Right lung (tissue), 5 donors: Measurements from ENCODE around the gene CTH. TPM values are rescaled to one million over a fixed set of nuclear protein-coding genes. Genes with fewer than 3 reads are reported as not detected.
A peak's percentile ranks its signal among the peaks of the same experiment; 100 is the strongest.
"Not testable (repeated sequence)": the region's sequence is repeated elsewhere in the genome, so short reads cannot be mapped to it uniquely, and the experiment has no call there.

Experiments used
- DNase-seq, 2 donors: peaks; one replicate each; pipeline ENCODE4 v3.0.0-alpha.2; 2013
- polyA plus RNA-seq, 5 donors: library from polyadenylated mRNA; unstranded; fragments of 120-200 nt; gene quantifications; one replicate each; pipeline versions ENCODE4 v1.2.1 to v1.2.3, GENCODE V29; 2013; ENCODE audit warnings: inconsistent platforms in 1 of 5, low replicate concordance in 1 of 5; ENCODE audit not compliant: insufficient read length in 5 of 5, insufficient read depth in 1 of 5

The CTH gene
- polyA plus RNA-seq, 5 donors = 6.8 to 8.6 (median 8.1) TPM

- no peak for DNase-seq
Measured at GRCh38 chr1:70403759-70404158, 7.3 kb upstream of the CTH start.

GRCh38 chr1:70405780-70406416 is 5.2 kb upstream of the CTH start:
- DNase-seq = peak; percentile 45 to 56

GRCh38 chr1:70409136-70409535 is 1.9 kb upstream of the CTH start:
- no peak for DNase-seq

DNA sequence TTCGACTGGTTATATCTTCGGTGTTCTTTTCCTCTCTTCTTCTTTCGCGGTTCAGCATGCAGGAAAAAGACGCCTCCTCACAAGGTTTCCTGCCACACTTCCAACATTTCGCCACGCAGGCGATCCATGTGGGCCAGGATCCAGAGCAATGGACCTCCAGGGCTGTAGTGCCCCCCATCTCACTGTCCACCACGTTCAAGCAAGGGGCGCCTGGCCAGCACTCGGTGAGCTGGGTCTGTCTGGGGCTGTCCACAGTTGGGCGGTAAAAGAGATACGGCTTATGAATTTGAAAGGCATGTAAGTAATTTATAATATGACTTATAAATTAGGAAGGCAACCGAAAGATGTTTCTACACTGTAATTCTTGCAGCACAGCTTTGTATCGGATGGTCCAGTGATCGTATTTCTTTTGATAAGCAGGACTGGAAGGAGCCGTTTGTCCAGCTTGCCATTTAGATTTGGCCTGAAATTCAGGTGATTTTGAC is 334 bp downstream of the CTH start:
- no peak for DNase-seq

- no peak for DNase-seq
Measured at GRCh38 chr1:70415882-70416281, 4.8 kb downstream of the CTH start.

GRCh38 chr1:70418973-70419734 is 8.1 kb downstream of the CTH start:
- not testable (repeated sequence) for DNase-seq

DNA sequence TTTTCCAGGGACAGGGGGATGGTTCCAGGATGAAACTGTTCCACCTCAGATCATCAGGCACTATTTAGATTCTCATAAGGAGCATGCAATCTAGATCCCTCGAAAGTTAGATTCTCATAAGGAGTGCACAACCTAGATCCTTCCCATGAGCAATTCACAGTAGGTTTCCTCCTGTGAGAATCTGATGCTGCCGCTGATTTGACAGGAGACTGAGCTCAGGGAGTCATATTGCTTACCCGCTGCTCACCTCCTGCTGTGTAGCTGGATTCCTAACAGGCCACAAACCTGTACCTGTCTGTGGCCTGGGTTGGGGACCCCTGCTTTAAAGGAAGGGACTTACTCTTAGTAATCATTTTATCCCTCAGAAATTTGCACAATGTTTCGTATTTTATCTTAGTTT is 9.3 kb downstream of the CTH start:
- no peak for DNase-seq

- DNase-seq = no peak
Measured at GRCh38 chr1:70426154-70427131, 15.4 kb downstream of the CTH start.

DNA sequence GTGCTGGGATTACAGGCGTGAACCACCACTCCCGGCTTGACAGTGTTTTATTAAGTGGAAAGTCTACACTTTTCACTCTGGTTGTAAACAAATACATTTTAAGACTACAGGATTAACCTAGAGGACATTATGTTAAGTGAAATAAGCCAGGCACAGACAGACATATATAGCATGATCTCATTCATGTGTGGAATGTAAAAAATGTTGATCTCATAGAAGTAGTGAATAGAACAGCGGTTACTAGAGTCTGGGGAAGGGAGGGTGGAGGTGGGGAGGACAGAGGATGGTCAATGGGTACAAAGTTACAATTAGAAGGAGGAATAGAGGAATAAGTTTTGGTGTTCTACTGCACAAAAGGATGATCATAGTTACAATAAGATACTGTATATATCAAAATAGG is 16.9 kb downstream of the CTH start:
- no peak for DNase-seq

DNA sequence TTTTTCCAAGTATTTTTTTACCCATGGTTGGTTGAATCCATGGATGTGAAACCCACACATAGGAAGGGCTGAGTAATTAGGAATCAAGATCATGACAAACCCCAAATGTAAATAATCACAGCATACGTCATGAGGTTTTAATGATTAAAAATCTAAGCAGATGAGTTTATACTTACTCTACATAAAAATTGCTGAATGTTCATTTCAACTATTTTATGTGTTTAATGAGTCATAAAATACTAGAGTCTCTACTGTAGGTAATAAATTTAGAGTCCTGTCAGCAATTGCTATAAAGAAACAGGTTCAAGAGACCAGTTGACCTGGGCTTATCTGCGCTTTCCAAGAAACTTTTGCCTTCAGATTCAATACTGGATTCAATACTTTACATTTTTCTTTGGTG is 18.2 kb downstream of the CTH start:
- DNase-seq = no peak

DNA sequence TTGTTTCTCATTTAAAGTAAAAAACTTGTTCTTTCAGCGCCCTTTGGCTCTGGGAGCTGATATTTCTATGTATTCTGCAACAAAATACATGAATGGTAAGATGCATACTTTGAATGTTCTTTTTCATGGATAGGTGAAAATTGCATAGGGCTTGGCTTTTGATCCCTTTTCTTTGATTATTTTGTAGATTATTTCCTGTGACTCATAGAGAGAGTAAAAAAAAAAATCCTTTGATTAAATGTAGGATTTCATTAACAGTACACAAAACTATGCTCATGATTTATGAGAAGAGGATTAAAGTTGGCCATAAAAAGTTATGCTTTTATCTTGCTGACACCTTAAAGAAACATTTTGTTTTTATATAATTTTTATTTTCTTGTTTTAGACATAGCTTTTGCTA is 18.7 kb downstream of the CTH start:
- DNase-seq = no peak

DNA sequence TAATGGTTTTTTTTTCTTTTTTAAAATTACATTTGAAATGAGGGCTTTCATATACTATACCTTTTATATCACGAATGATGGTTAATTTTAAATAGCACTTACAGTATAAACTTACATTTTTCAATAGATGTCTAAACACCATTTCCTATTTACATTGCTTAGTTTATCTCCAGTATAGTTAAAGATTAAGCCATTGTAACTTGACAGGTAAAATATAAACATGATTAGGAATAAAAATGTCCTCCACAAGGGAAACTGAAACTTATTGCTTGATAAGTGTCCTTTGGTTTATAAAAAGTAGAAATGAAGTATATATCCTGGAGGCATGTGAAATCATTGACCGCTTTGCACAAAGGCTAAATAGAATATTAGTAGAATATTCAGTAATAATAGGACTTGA is 20.2 kb downstream of the CTH start:
- DNase-seq = no peak

- DNase-seq = no peak
Measured at GRCh38 chr1:70431874-70432273, 20.8 kb downstream of the CTH start.

DNA sequence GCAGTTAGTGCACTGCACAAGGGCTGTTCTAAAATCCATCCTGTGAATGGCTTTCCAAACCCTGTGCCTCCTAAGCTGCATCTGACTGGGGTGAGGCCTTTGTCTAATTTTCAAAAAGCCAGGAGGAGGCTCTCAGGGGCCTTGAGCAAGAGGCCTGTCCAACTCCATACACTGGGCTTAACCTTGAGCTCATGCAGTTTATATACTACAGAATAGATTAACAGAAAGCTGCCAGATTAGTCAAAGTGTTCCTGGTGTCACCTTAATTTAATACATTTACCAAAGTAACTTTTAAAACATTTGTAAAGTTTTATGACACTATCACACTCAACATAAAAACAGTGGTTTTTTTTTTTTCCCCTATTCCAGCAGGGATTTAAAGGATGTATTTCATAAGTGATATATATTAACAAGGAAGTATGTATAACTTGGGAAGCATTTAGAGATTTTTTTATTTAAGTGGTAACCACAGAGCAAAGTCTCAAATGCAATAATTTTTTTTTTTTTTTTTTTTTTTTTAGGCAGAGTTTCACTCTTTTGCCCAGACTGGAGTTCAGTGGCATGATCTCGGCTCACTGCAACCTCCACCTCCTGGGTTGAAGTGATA is 23.3 kb downstream of the CTH start:
- no peak for DNase-seq

- DNase-seq = peak in 1 of 2 donors; percentile 4
Measured at GRCh38 chr1:70436622-70437251, 25.7 kb downstream of the CTH start.

GRCh38 chr1:70438529-70438928 is 27.5 kb downstream of the CTH start:
- DNase-seq = no peak

- DNase-seq = no peak
Measured at GRCh38 chr1:70440642-70441391, 29.7 kb downstream of the CTH start.

DNA sequence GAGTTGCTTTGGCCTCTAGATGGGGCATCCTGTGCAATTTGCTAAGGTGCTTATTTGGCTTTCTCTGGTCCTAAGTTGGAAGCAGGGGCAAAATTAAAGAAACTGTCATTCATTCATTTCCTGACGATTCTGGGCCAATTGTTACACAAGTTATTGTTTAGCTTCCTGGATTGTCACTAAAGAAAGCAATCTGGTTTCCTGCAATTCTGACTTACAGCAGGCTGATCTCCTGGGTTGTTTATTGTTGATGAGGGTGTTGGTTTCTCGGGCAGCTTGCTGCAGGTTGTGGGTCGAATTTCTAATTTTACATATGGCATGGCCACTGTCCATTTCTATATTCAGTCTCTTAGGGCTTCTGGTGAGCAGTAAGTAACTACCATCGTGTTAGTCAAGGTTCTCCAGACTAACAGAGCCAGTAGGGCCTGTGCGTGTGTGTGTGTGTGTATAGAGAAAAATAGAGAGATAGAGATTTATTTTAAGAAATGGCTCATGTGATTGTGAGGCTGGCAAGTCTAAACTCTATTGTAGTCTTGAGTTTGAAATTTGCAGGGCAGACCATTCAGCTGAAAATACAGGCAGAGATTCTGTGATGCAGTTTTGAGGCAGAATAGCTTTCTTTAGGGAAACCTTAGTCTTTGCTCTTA is 30.4 kb downstream of the CTH start:
- DNase-seq = no peak

DNA sequence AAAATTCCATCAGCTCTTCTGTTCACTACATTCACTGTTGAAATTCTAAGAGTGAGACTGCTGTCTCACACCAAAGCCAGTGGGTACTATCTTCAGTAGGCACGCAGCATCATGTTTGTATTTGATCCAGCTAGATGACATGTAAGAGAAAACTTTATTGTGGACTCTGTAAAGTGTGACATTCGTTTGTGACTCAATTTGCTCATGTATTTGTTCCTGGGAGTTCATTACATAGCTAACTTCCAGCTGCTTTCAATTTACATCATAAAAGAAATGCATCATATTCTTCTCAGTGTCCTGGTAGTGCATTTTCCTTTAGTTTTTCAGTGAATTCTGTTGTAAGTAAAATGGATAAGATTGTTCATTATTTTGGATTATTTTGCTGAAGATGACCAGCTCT is 31.4 kb downstream of the CTH start:
- DNase-seq = no peak

DNA sequence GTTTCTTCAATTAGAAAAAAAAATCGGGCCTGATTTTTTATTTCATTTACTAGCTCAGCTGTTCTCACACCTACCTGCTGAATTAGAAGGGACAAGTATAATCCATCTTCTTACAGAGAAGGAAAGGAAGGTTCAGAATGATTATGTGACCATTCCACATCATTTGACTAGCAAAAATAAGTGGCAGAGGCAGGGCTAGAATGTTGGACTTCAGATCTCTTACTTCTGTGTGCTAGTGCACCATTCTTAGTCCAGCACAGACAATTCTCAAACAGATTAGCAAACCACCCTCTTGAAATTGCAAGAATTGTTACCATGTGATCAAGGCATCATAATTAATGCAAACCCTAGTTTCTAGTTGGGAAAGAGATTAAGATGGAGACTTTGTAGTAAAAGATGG is 32.7 kb downstream of the CTH start:
- DNase-seq = no peak
